ENCODE measurements around the gene TYW3. TPM values are rescaled to one million over a fixed set of nuclear protein-coding genes. Genes with fewer than 3 reads are reported as not detected.

The TYW3 gene
- total and polyA plus RNA-seq, 12 donors: 9.7 to 50.2 (median 22.4) TPM

GRCh38 chr1:74716822-74717221, 16.1 kb upstream of the TYW3 start:
- 97 to 100% (median 99%) methylated on average over 1 of the region's 1 CpG for WGBS, 4 donors

GRCh38 chr1:74717626-74718025, 15.3 kb upstream of the TYW3 start:
- no peak for DNase-seq
- intact Hi-C loops (cut with DNase I): no loop called here
- no peak overlapping the region for H3K4me3 ChIP-seq
- WGBS, 4 donors: 97 to 100% (median 98%) methylated on average over 2 of the region's 2 CpGs
- no peak overlapping the region for H3K27ac ChIP-seq
- H3K4me1 ChIP-seq (replicated peaks in 1 of 2): no peaks in the 10 kb centered on the region
- TF ChIP-seq CTCF (IDR thresholded peaks at IDR 0.05) (no peak), POLR2A (IDR thresholded peaks at IDR 0.05) (no peak)
- no peaks in the 10 kb centered on the region for H3K9me3 ChIP-seq (replicated peaks in 1 of 3)
- H3K27me3 ChIP-seq: no peaks in the 10 kb centered on the region
- peaks cover 0 to 34% of the 10 kb centered on the region in 2 donors for H3K36me3 ChIP-seq (replicated peaks in 1 of 2)

More at GRCh38 chr1:74716822-74717221, 16.1 kb upstream of the TYW3 start:
- no peak overlapping the region for H3K27ac ChIP-seq
- no peaks in the 10 kb centered on the region for H3K9me3 ChIP-seq (replicated peaks in 1 of 3)
- TF ChIP-seq POLR2A (IDR thresholded peaks at IDR 0.05) (no peak), CTCF (IDR thresholded peaks at IDR 0.05) (no peak)
- peaks cover 0 to 26% of the 10 kb centered on the region in 2 donors for H3K36me3 ChIP-seq (replicated peaks in 1 of 2)
- intact Hi-C loops (cut with DNase I): no loop called here
- H3K4me1 ChIP-seq (replicated peaks in 1 of 2): no peaks in the 10 kb centered on the region
- no peak overlapping the region for H3K4me3 ChIP-seq
- DNase-seq: no peak
- H3K27me3 ChIP-seq: no peaks in the 10 kb centered on the region

- H3K4me1 ChIP-seq (replicated peaks in 1 of 2): peaks cover 0 to 13% of the 10 kb centered on the region in 2 donors
- no peak overlapping the region for H3K27ac ChIP-seq
- TF ChIP-seq POLR2A (IDR thresholded peaks at IDR 0.05) (no peak), CTCF (IDR thresholded peaks at IDR 0.05) (no peak)
- H3K4me3 ChIP-seq: no peak overlapping the region
- intact Hi-C loops (cut with DNase I): no loop called here
- 95 to 100% (median 97%) methylated on average over 1 of the region's 1 CpG; no CpG with 5 or more reads in 1 of the 4 donors for WGBS, 4 donors
- H3K9me3 ChIP-seq (replicated peaks in 1 of 3): peaks cover 0 to 8% (median 0%) of the 10 kb centered on the region in 3 donors
- no peaks in the 10 kb centered on the region for H3K27me3 ChIP-seq
- H3K36me3 ChIP-seq (replicated peaks in 1 of 2): peaks cover 0 to 20% of the 10 kb centered on the region in 2 donors
- DNase-seq: no peak
These were observed 6.9 kb upstream of the TYW3 start for GRCh38 chr1:74726063-74726462.

- intact Hi-C loops (cut with DNase I): no loop called here
- TF ChIP-seq CTCF (IDR thresholded peaks at IDR 0.05) (no peak), POLR2A (IDR thresholded peaks at IDR 0.05) (no peak)
- WGBS, 4 donors: 70 to 84% (median 75%) methylated on average over 3 of the region's 3 CpGs
- no peaks in the 10 kb centered on the region for H3K36me3 ChIP-seq (replicated peaks in 1 of 2)
- peaks cover 0 to 8% (median 0%) of the 10 kb centered on the region in 3 donors for H3K9me3 ChIP-seq (replicated peaks in 1 of 3)
- no peak overlapping the region for H3K4me3 ChIP-seq
- DNase-seq: no peak
- H3K27me3 ChIP-seq: no peaks in the 10 kb centered on the region
- peaks cover 8 to 18% of the 10 kb centered on the region in 2 donors for H3K4me1 ChIP-seq (replicated peaks in 1 of 2)
- H3K27ac ChIP-seq: no peak overlapping the region
These were observed 4.2 kb upstream of the TYW3 start for GRCh38 chr1:74728736-74729135.
